Panc1 (cell line): ENCODE data around the gene BAX. TPM values are rescaled to one million over a fixed set of nuclear protein-coding genes. Genes with fewer than 3 reads are reported as not detected.

Experiments
- ATAC-seq: fragments of 200-7000 bp; cut with Tn5 transposase; 2 replicates; pipeline ENCODE4 v1.9.1; 2020; ENCODE audit warnings: mild to moderate bottlenecking, moderate library complexity
- BruUV-seq: library from RNA; stranded (reverse); fragments of 400-500 nt; replicated peaks from 2 replicates; lab custom pipeline; 2021; lab: Mats Ljungman, UMichigan
- CTCF ChIA-PET: fragments of 300-600 bp; sonication (Branson Sonifier 250); formaldehyde crosslinking; loops from one replicate; lab custom pipeline; 2022; ENCODE audit warnings: antibody characterized with exemption; lab: Charles Lee
- POLR2A ChIA-PET: fragments of 300-600 bp; sonication (Branson Sonifier 250); formaldehyde crosslinking; loops from one replicate; lab custom pipeline; 2022; ENCODE audit warnings: antibody characterized with exemption; lab: Charles Lee
- DNase-seq: peaks from one replicate; pipeline ENCODE4 v3.0.0-alpha.2; 2010; ENCODE audit warnings: low read depth, low spot score
- H3K27ac ChIP-seq: 2 replicates; pipeline ENCODE4 v1.5.1; 2011; ENCODE audit warnings: mild to moderate bottlenecking, low read length, inconsistent platforms
- H3K27me3 ChIP-seq: fragments of 200-500 bp; sonication (Bioruptor generic); 2 replicates; pipeline ENCODE4 v1.6.0; 2014; ENCODE audit warnings: low read length, inconsistent platforms; ENCODE audit not compliant: control insufficient read depth, insufficient read depth
- H3K36me3 ChIP-seq: fragments of 200-500 bp; sonication (Bioruptor generic); 2 replicates; pipeline ENCODE4 v1.5.1; 2014; ENCODE audit warnings: inconsistent platforms, mild to moderate bottlenecking, low read length, moderate library complexity; ENCODE audit not compliant: control insufficient read depth, insufficient read depth
- H3K4me1 ChIP-seq: 2 replicates; pipeline ENCODE4 v1.5.1; 2011; ENCODE audit warnings: inconsistent platforms, mild to moderate bottlenecking, low read length, moderate library complexity; ENCODE audit not compliant: control insufficient read depth, insufficient read depth
- H3K4me3 ChIP-seq, 2 experiments: 2 replicates each; pipeline ENCODE4 v1.5.1; 2011 to 2012; ENCODE audit warnings: low read depth in 2 of 2, low read length in 2 of 2, mild to moderate bottlenecking in 2 of 2, inconsistent platforms in 1 of 2, moderate library complexity in 1 of 2
- H3K9me3 ChIP-seq: fragments of 200-500 bp; sonication (Bioruptor generic); 2 replicates; pipeline ENCODE4 v1.5.1; 2014; ENCODE audit warnings: low read depth, mild to moderate bottlenecking, inconsistent platforms, low read length, moderate library complexity; ENCODE audit not compliant: control insufficient read depth, insufficient read depth
- CTCF ChIP-seq: fragments of 450-650 bp; IDR thresholded peaks from 2 replicates; pipeline ENCODE4 v1.5.1; 2017; ENCODE audit warnings: mild to moderate bottlenecking
- POLR2AphosphoS5 ChIP-seq: IDR thresholded peaks from 2 replicates; pipeline ENCODE4 v1.6.1; 2012; ENCODE audit warnings: mild to moderate bottlenecking, low read depth, low read length, moderate library complexity
- SIN3A ChIP-seq: IDR thresholded peaks from 2 replicates; pipeline ENCODE4 v1.6.1; 2012; ENCODE audit warnings: low read depth, mild to moderate bottlenecking, low read length, moderate library complexity, borderline replicate concordance; ENCODE audit not compliant: insufficient read depth
- TCF7L2 ChIP-seq: IDR thresholded peaks from 2 replicates; pipeline ENCODE4 v1.6.1; 2011; ENCODE audit warnings: mild to moderate bottlenecking, low read depth, low read length, inconsistent platforms
- in situ Hi-C: cut with HindIII; loops from 2 replicates; pipeline ENCODE4 v1.10.0; 2016; ENCODE audit warnings: low sequenced_read_pairs, low pct_unique_long_range_greater_than_20kb
- intact Hi-C: fragments of 100-400 bp; cut with micrococcal nuclease; formaldehyde crosslinking; loops from one replicate; pipeline ENCODE4 v1.10.0; 2022; ENCODE audit not compliant: unreplicated experiment
- total RNA-seq: library from RNA; stranded (reverse); gene quantifications from one replicate; pipeline ENCODE4 v1.2.1, GENCODE V29; 2021; ENCODE audit not compliant: unreplicated experiment
- TF ChIP-seq, protein P1 (sequence below), 2 experiments: IDR thresholded peaks; 2 replicates each; pipeline ENCODE4 v1.6.1; 2011 to 2012; ENCODE audit warnings: low read depth in 2 of 2, control low read depth in 1 of 2, low read length in 1 of 2, mild to moderate bottlenecking in 1 of 2, moderate library complexity in 1 of 2; ENCODE audit not compliant: insufficient read depth in 1 of 2

The BAX gene
- total RNA-seq, 1 experiment from 2014 or later: 100 TPM

DNA sequence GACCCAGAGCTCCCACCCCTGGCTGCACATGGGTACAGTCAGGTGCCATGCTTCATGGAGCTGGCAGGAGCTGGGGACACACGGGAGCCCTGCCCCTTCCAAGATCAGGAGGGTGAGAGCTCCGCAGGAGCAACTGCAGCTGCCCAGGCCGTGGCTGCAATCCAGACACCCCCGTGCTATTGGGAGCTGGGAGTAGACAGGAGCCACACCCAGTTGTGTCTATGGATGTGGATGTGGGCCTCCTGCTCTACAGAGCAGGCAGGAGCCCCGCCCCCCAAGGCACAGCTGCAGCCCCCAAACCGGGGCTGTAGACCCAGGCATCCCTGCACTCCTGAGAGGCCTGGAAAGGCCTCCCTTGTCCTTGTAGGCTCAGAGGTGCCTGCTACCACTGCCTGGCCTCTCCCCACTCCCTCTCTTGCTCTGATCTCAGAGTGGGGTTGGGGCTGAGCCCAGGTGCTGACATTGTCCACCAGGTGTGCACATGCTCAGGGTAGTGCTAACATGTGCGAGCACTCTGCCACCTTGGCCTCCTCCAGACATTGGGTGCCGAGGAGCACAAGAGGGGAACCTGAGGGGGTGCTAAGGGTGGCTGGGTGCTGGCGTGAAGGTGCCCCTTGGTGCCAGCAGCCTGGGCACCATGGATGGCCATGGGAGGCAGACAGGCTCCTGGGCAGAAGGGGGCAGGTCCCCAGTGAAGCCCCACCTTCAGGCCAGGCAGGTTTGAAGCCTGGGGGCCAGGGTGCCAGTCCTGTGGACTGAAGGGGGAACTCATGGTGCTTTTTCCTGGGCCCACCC is 8.0 kb upstream of the BAX start:
- TF ChIP-seq POLR2AphosphoS5 (no peak), SIN3A (no peak)
- ATAC-seq: no peak
- in situ Hi-C loops: no loop called here
- H3K4me3 ChIP-seq: no peak overlapping the region
- H3K4me1 ChIP-seq: no peaks in the 10 kb centered on the region
- no TSS peak for BruUV-seq
- H3K36me3 ChIP-seq: no peaks in the 10 kb centered on the region
- POLR2A ChIA-PET: no interaction called here
- DNase-seq: no peak
- no peak overlapping the region for H3K27ac ChIP-seq
- H3K9me3 ChIP-seq: no peaks in the 10 kb centered on the region
- CTCF ChIA-PET: no interaction called here
- intact Hi-C loops: no loop called here
- H3K27me3 ChIP-seq: no peaks in the 10 kb centered on the region

- ChIA-PET POLR2A (no interaction called here), CTCF (no interaction called here)
- Histone ChIP-seq H3K4me1 (no peaks in the 10 kb centered on the region), H3K27me3 (no peaks in the 10 kb centered on the region), H3K27ac (no peak overlapping the region), H3K9me3 (no peaks in the 10 kb centered on the region), H3K4me3 (no peak overlapping the region), H3K36me3 (no peaks in the 10 kb centered on the region)
- intact Hi-C loops: no loop called here
- in situ Hi-C loops: no loop called here
- TF ChIP-seq SIN3A (no peak), POLR2AphosphoS5 (no peak), CTCF (no peak), TCF7L2 (no peak)
- TF ChIP-seq, protein P1, sequence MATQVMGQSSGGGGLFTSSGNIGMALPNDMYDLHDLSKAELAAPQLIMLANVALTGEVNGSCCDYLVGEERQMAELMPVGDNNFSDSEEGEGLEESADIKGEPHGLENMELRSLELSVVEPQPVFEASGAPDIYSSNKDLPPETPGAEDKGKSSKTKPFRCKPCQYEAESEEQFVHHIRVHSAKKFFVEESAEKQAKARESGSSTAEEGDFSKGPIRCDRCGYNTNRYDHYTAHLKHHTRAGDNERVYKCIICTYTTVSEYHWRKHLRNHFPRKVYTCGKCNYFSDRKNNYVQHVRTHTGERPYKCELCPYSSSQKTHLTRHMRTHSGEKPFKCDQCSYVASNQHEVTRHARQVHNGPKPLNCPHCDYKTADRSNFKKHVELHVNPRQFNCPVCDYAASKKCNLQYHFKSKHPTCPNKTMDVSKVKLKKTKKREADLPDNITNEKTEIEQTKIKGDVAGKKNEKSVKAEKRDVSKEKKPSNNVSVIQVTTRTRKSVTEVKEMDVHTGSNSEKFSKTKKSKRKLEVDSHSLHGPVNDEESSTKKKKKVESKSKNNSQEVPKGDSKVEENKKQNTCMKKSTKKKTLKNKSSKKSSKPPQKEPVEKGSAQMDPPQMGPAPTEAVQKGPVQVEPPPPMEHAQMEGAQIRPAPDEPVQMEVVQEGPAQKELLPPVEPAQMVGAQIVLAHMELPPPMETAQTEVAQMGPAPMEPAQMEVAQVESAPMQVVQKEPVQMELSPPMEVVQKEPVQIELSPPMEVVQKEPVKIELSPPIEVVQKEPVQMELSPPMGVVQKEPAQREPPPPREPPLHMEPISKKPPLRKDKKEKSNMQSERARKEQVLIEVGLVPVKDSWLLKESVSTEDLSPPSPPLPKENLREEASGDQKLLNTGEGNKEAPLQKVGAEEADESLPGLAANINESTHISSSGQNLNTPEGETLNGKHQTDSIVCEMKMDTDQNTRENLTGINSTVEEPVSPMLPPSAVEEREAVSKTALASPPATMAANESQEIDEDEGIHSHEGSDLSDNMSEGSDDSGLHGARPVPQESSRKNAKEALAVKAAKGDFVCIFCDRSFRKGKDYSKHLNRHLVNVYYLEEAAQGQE (IDR thresholded peaks at IDR 0.05; ENCODE audit: insufficient read depth in 1 of 2, low read depth in 2 of 2, low read length in 1 of 2): no peak
- ATAC-seq (no peak), DNase-seq (no peak)
- no TSS peak for BruUV-seq
These were observed 7.5 kb upstream of the BAX start for GRCh38 chr19:48947258-48947542.

DNA sequence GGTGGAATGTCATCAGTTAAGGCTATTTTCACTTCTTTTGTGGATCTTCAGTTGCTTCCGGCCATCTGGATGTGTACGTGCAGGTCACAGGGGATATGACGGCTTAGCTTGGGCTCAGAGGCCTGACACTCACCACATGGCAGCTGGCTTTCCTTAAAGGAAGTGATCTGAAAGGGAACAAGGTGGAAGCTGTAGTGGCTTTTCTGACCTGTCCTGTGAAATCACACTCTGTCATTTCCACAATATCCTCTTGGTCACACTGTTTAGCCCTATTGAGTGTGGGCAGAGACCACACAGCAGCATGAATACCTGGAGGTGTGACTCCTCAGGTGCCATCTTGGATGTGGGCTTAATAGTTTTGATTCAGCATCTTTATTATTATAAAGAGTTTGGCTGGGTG is 4.5 kb upstream of the BAX start:
- ChIA-PET POLR2A (no interaction called here), CTCF (no interaction called here)
- H3K4me3 ChIP-seq: no peak overlapping the region
- ATAC-seq (no peak), DNase-seq (no peak)
- H3K4me1 ChIP-seq: no peaks in the 10 kb centered on the region
- H3K27ac ChIP-seq: no peak overlapping the region
- no TSS peak for BruUV-seq
- no peaks in the 10 kb centered on the region for H3K36me3 ChIP-seq
- in situ Hi-C loops (no loop called here), intact Hi-C loops (no loop called here)
- no peaks in the 10 kb centered on the region for H3K27me3 ChIP-seq
- TF ChIP-seq POLR2AphosphoS5 (no peak), SIN3A (no peak), TCF7L2 (no peak), CTCF (no peak)
- no peaks in the 10 kb centered on the region for H3K9me3 ChIP-seq
